GM18861 (cell line): ENCODE measurements around the gene ANKS4B.
"Not testable (repeated sequence)": the region's sequence is repeated elsewhere in the genome, so short reads cannot be mapped to it uniquely, and the experiment has no call there.

Source experiments
- ATAC-seq: cut with Tn5 transposase; IDR thresholded peaks from one replicate; pipeline ENCODE4 v1.9.1; 2021; ENCODE audit not compliant: unreplicated experiment

The ANKS4B gene

DNA sequence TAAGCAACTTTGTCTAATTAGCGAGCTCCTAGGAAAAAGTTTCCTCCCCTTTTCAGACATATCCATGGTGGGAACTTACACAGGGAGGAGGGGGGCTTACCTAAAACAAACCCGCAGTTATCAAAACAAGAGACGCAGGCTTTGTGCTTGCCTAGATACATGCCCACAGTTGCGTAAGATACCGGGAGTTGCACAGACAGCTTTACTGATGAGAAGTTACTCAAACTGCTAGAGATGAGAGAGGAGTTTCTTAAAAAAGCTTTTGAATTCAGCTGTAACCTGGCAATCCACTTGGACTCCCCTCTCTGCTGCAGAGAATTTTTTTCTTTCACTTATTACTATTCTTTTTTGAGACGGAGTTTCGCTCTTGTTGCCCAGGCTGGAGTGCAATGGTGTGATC is 15.3 kb upstream of the ANKS4B start:
- no peak for ATAC-seq

- ATAC-seq: no peak
These were observed 13.9 kb upstream of the ANKS4B start for GRCh38 chr16:21219551-21219950.

GRCh38 chr16:21222495-21223337 is 10.8 kb upstream of the ANKS4B start:
- ATAC-seq: no peak

- no peak for ATAC-seq
These were observed 9.7 kb upstream of the ANKS4B start for GRCh38 chr16:21223787-21224186.

DNA sequence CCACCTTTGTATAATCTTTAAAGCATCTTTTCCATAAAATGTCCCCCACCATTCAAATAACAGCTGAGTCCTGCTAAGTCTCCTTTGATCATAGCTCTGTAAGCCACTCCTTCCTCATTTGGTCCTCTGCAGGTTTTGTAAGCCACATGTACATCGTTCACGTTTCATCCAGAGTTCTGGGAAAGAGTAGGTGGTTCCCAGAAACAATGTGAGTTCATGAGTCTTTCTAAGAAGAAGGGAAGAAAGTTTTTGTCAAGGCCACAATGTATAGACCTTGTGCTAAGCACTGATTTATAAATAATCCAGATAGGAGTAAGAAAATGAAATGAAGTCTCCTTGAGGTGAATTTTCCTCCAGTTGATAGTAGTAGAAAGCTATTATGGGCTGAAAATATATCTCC is 8.7 kb upstream of the ANKS4B start:
- ATAC-seq: no peak

DNA sequence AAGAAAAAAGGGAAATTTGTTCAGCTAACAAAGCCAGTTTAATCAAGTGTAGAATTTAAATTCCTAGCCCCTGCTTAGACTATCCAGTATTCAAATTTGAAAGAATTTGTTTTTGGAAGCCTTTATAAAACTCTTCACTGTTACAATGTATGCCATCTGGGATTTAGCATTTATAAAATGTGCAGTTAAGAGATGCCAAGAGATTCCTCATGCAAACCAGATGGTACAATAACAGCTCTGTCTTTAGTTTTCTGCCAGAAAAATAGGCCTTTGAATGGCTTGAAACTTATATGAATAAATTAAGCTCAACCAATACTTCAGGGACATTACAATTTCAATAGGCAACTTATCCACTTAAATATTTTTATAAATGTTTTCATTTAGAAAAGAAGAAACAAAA is 6.8 kb upstream of the ANKS4B start:
- no peak for ATAC-seq

DNA sequence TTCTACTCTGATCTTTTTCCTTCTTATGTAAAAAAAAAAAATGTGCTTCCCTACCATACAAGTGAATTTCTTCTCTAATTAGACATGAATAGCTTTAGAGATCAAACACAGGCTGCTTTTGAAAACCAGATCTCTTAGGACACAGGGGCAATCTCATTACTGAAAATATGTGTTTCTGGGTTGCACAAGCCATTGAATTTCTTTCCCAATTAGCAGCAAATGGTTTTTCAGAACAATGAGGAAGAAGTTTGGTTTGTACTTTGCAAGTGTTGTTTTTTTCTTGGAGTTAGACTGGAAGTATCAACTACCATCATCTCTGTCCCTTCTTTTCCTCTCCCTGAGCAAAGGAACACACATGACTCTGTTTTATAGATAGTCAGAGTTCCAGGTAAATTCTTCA is 5.6 kb upstream of the ANKS4B start:
- ATAC-seq: no peak

DNA sequence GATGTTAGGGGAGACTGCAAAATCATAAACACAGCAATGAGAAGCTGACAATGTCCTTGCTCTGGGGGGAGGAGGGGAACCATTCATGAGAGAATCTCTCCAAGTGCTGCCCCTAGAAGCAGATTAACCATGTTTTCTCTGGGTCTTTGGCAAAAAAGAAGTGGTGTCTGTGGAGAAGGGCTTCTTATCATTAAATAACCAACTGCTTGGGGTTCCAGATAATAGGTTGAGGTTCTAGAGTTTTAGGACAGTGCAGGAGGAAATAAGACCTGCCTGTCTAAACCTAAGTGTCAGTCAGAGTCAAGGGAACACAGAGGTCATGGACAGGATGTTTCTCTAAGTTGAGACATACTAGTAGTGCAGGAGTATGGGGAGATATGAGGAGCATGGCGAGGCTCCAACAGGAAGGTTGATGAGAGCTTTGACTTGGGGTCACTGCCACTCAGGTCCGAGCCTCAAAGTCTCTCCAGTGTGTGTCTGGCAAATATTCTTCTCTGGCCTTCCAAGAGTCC is 5.1 kb upstream of the ANKS4B start:
- ATAC-seq: no peak

DNA sequence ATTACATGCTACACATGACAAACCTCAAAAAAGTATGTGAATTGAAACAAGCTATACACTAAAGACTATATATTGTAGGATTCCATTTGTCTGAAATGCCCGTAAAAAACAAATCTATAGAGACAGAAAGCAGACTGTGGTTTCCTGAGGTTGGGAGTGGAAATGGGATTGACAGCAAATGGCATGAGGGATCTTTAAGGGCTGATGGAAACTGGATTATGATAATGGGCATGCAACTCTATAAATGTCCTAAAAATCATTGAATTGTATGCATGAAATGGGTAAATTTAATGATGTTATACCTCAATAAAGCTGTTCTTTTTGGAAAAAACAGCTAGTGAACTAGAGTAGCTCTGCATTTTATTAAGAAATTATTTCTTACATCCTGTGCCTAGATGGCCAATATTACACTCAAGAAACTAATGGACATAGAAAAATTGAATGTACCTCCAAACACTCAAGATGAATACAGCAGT is 416 bp upstream of the ANKS4B start:
- no peak for ATAC-seq

DNA sequence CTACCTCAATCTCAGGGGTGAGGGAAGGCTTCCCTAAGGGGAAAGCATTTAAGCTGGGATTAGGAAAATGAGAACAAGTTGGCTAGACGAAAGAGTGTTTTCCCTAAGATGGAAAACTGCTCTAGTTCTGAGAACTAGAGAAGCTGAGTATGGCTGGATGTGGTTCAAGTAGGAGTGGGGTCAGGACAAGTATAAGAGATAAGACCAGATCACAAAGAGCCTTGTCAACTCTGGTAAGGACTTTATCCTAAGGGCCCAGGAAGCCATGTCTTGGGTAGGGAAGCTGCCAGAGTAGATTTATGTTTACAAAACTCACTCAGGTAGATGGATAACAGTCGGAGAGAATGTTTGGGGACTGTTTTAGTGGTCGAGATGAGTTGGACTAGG is 1.7 kb downstream of the ANKS4B start:
- no peak for ATAC-seq

DNA sequence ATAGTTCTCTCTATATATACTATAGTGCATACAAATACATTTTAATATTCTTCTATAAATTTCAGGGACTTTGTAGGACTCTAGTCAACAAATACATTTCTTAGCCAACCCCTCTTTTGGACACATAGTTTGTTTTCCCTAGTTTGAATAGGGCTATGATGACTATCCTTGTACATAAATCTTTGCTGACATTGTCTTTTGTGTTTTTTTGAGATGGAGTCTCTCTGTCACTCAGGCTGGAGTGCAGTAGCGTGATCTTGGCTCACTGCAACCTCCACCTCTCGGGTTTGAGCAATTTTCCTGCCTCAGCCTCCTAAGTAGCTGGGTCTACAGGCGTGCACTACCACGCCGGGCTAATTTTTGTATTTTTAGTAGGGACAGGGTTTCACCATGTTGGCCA is 3.3 kb downstream of the ANKS4B start:
- ATAC-seq: no peak

GRCh38 chr16:21239646-21240045 is 6.1 kb downstream of the ANKS4B start:
- no peak for ATAC-seq

DNA sequence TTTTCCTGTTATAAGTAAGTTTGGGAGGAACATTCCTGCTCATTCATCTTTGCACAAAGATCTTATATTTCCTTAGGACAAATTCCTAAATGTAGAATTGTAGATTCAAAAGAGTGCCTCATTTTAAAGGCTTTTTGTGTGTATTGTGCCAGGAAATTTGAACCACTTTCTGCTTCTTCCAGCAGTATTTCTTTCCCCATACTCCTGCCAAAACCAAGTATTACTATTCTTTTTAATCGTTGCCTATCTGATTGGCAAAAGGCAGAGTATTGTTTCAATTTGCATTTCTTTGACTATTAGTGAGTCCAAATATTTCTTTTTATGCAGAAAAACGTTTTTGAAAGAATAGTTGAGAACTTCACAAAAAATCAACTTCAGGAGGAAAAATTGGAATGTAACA is 9.3 kb downstream of the ANKS4B start:
- ATAC-seq: no peak

- ATAC-seq: no peak
These were observed 11.2 kb downstream of the ANKS4B start for GRCh38 chr16:21244518-21245215.

GRCh38 chr16:21248179-21248578 is 14.7 kb downstream of the ANKS4B start:
- not testable (repeated sequence) for ATAC-seq

- no peak for ATAC-seq
These were observed 16.8 kb downstream of the ANKS4B start for GRCh38 chr16:21250072-21250923.

- ATAC-seq: no peak
These were observed 20.0 kb downstream of the ANKS4B start for GRCh38 chr16:21253470-21253869.

GRCh38 chr16:21256636-21257035 is 23.1 kb downstream of the ANKS4B start:
- no peak for ATAC-seq

GRCh38 chr16:21257284-21257683 is 23.8 kb downstream of the ANKS4B start:
- no peak for ATAC-seq

- peak; percentile 42 for ATAC-seq
These were observed 27.6 kb downstream of the ANKS4B start for GRCh38 chr16:21260870-21261791.
